Nucleus accumbens (tissue), 56 donors: ENCODE data around the gene HDDC2.
"Not testable (repeated sequence)": the region's sequence is repeated elsewhere in the genome, so short reads cannot be mapped to it uniquely, and the experiment has no call there.

ENCODE experiments used
- DNase-seq, 56 donors: peaks; one replicate each; lab custom pipeline; 2025; lab: John Stamatoyannopoulos, UW

Gene HDDC2

DNA sequence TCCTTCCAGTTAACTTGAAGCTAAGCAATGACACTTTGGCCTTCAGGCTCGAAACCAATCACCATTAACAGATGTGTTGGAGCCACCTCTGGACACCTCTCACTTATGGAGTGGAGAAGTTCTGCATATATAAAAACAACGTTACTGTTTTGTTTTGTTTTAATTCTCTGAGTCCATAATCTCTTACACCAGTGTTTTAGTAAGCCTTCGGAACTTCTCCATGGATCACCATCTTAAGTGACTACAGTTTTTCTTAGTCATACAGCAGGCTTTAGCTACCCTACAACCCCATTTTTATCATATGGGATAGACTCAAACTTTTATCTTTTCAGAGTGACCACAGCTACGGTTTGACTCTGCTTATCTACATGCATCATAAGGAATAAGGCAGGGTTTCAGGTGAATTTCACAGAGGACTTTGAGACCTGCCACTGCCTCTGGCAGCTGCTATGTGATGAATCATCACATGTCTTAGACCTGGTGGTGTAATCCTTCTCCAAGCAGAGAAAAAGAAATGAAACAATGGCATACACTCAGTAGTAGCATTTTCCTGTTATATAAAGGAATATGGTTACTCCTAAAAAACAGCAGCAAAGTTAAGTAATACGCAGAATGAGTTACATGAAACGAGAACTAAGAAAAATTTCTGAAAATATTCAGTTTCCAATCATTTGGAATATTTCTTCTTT, 5.5 kb upstream of the HDDC2 start:
- no peak for DNase-seq

GRCh38 chr6:125306756-125307149, 5.0 kb upstream of the HDDC2 start:
- no peak for DNase-seq

DNA sequence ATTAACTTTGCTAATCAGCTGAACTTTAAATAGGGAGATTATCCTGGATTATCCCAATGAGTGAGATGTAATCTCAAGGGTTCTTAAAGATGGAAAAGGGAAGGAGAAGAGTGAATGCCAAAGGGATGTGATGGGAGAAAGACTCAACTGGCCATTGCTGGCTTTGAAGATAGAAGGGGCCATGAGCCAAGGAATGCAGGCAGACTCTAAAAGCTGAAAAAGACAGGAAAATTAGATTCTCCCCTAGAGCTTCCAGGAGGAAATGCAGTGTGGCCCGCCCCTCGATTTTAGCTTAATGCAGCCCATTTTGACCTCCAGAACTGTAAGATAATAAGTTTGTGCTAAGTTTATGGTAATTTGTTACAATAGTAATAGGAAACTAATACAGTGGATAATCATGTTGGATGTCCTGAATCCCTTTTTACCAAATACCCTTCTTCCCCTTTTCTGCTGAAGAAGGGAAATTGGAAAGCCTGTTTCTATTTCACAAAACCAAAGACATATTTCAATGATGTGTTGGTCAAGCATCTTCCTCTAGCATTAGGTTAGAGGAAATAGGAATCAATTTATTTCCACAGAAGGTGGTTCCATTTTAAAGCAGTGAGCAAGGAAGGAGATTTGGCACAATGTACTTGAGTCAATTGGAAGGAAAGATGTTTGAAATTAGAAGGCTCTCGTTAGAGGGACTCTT, 3.3 kb upstream of the HDDC2 start:
- DNase-seq = no peak

- no peak for DNase-seq
Measured at GRCh38 chr6:125303512-125303854, 1.7 kb upstream of the HDDC2 start.

GRCh38 chr6:125302840-125303511, 1.2 kb upstream of the HDDC2 start:
- no peak for DNase-seq

GRCh38 chr6:125300992-125301434, 754 bp downstream of the HDDC2 start:
- DNase-seq = peak in 4 of 56 donors; percentile 37 to 48 (median 44)

DNA sequence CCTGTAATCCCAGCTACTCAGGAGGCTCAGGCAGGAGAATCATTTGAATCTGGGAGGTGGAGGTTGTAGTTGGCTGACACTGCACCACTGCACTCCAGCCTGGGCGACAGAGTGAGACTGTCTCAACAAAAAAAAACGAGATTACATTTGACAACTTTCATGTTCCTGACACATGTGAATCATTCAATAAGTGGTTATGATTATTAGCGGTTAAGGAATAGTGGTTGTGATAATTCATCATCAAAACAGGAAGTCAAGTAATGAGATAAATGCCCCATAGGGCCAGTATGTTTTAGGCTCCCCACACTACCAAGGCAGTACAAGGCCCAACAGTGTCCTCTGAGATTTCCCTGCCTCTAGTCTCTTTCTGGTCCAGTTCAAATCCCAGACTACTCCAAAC, 2.5 kb downstream of the HDDC2 start:
- no peak for DNase-seq

DNA sequence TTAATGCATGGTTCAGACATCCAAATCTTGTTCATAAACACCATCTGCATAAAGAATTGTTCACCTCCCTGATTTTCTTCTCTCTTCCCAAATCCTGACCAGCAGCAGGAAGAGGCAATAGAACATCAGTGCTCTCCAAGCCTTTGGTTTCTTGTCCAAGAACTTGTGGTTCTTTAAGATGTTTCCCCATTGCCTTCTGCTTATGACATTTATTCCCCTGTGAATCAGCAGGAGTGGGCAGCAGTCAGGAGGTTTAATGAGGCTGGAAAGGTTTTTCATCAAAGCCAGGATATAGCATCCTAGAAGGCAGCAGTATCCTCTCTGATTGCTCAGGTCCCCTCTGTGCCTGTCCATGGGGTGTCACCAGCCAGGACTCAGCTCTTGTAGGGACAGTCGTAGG, 5.3 kb downstream of the HDDC2 start:
- DNase-seq = no peak

GRCh38 chr6:125294925-125295324, 6.8 kb downstream of the HDDC2 start:
- DNase-seq = peak in 1 of 56 donors; percentile 8

DNA sequence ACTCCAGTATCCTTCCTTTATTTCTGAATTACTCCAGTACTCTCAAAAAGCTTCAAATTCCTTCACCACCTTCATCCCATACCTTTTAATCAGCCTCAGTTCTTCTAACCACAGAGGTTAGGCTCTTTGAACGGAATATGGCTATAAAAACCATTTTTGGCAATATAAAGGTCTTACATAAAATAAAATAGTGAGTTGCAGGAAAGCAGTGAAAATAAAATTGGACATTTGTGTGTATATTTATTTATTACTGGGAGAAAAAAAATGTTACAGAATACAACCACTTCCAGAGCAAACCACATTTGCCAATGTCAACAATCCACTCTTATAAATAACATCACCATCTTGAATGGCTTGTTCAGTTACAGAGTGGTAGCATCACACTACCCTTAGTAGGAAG, 7.7 kb downstream of the HDDC2 start:
- DNase-seq = no peak

DNA sequence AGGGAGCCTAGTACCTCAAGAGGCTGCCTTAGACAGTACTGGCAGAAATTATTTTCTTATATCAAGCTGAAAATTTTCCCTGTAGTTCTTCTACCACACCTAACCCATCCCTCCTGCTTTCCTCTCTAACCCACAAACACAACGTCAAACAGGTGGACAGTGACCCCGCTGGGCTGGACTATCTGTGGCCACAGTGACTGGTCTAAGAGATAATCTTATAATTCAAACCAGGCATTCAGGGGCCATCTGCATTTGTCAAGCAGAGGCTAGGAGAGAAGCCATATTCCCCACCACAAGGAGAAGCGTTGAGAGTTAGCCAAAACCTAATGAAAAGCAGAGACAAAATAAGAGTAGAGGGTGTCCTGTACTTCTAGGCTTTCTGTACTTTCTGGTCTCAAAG, 8.2 kb downstream of the HDDC2 start:
- DNase-seq = no peak

DNA sequence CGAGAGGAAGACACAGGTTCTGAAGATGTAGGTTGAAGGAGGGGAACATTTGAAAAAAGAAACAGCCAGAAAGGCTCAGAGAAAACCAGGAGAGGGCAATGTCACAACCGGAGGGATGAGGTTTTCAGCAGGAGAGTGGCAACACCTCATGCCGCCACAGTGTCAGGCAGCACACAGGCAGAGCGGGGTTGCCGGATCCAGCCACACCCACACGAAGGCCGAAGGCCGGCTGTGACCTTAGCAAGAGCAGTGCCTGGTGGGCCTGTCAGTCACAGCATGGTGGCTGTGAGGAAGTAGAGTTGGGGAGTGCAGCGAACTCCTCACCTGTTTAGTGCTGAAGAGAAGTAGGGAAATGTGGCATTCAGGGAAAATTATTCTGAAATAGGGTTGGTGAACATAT, 14.0 kb downstream of the HDDC2 start:
- DNase-seq = no peak

DNA sequence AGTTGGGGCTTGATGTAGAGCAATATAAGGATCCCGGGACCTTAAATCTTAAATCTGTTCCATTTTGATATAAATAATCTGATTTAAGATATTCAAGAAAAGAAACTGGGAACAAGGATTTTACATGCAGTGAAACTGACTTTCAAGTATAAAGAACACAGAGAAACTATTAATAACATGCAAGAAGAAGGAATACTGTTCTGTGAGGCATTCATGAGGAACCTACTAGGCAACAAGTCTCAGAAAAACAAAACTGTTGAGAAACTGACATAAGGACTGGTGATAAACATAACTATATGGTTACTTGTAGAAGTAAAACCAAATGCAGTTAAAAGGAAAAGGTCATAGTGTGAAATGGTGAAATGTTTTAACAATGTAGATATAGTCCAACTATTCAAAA, 15.8 kb downstream of the HDDC2 start:
- DNase-seq = no peak

DNA sequence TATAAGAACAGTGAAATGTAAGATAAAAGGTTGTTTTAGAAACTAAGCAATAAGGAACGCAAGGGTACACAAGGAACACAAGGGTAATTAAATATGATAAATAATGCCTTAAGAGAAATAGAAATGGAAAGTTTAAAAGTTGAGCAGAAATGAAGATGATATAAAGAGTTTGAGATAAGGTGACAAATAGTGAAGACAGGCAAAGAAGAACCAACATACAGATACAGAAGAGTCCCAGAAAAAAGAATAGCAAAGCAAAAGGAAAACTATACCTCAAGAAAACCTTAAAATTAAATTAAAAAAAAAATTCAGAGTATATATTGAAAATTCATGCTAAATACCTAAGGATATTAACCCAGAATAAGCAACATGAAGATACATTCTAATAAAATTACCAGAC, 16.4 kb downstream of the HDDC2 start:
- DNase-seq = no peak

- not testable (repeated sequence) for DNase-seq
Measured at GRCh38 chr6:125282470-125282869, 19.3 kb downstream of the HDDC2 start.

GRCh38 chr6:125280370-125281035, 21.3 kb downstream of the HDDC2 start:
- not testable (repeated sequence) for DNase-seq

- DNase-seq = no peak
Measured at GRCh38 chr6:125279961-125280360, 21.8 kb downstream of the HDDC2 start.

GRCh38 chr6:125277838-125278237, 23.9 kb downstream of the HDDC2 start:
- no peak for DNase-seq

DNA sequence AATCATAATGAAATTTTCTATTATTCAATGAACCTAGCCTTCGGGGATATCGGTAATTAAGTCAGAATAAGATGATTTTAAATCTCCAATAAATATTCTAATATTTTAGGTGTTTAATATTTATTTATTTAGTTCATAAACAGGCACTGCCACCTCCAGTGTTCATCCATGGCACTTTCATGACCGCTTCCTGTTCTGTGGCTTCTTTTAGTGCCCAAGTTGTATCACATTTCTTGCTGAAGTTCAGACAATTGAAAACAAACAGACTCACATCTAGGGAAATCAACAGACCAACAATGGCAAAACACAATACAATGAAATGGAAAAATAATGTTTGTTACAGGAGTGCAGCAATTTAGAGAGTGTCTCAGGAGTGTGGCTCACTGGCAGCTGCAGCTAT, 26.0 kb downstream of the HDDC2 start:
- no peak for DNase-seq

DNA sequence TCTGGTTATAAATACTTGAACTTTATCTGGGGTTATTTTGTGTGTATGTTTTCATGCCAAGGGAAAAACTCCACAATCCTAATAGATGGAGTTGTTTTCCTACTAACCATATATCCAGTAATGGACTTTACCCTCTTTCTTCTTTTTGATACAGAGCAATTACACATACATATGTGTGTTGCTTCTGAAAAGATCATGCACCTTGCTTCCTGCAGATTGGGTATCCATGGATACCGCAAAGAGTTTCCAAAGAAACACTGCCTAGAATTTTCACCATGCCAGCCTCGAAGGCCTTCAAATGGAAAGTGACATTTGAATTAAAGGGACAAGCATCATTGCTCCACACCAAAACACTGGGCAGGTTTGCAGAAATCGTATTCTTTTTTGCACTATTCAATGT, 26.8 kb downstream of the HDDC2 start:
- no peak for DNase-seq

DNA sequence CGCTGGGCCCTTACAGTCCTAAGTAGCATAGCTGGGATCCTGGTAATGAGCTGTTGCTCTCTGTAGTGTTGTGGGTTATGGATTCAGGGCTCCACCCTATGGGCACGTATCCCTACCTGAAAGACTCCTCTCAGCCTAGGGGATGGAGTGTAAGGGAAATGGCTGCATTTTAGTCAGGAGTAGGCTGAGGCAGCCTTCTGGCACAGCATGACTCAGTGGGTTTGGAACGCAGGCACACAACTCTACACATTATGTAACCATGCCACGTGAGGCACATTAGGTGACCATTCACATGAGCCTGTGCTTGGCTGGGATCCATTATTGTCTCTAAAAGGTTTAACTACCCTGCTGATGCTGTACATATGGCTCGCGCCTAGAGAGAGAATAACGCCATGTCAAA, 27.8 kb downstream of the HDDC2 start:
- DNase-seq = peak in 2 of 56 donors; percentile 13 to 22
